H1 (cell line): ENCODE measurements around the gene ARFRP1. TPM values are rescaled to one million over a fixed set of nuclear protein-coding genes. Genes with fewer than 3 reads are reported as not detected.

Experiments
- CTCF ChIA-PET: fragments of 300-600 bp; sonication (Branson Sonifier 250); formaldehyde crosslinking; loops from one replicate; lab custom pipeline; 2021; ENCODE audit not compliant: partially characterized antibody; lab: Charles Lee
- POLR2A ChIA-PET: fragments of 300-600 bp; sonication (Branson Sonifier 250); formaldehyde crosslinking; loops from one replicate; lab custom pipeline; 2021; ENCODE audit warnings: inconsistent platforms; ENCODE audit not compliant: partially characterized antibody; lab: Charles Lee
- DNase-seq, 2 experiments: peaks; one replicate each; pipeline versions ENCODE4 v3.0.0 to v3.0.0-alpha.2; 2010 to 2022; ENCODE audit warnings: low spot score in 2 of 2, low read depth in 1 of 2, mixed read lengths in 1 of 2
- FAIRE-seq: peaks from 2 replicates; lab custom pipeline; 2011; peaks lifted over from hg19 to GRCh38; lab: Jason Lieb, UNC
- H2AFZ ChIP-seq: 2 replicates; pipeline ENCODE4 v1.8.1; 2012; ENCODE audit warnings: low read length, inconsistent platforms
- H2AK5ac ChIP-seq: 2 replicates; pipeline ENCODE4 v1.6.1; 2013; ENCODE audit warnings: low read depth, low read length
- H2BK120ac ChIP-seq: replicated peaks from 2 replicates; pipeline ENCODE3; 2013; ENCODE audit warnings: low read depth, low read length, inconsistent platforms
- H2BK12ac ChIP-seq: 2 replicates; pipeline ENCODE4 v1.6.1; 2013; ENCODE audit warnings: low read depth, low read length
- H2BK15ac ChIP-seq: 2 replicates; pipeline ENCODE4 v1.6.1; 2013; ENCODE audit warnings: low read length
- H2BK20ac ChIP-seq: 2 replicates; pipeline ENCODE4 v1.6.1; 2013; ENCODE audit warnings: low read length
- H2BK5ac ChIP-seq: 2 replicates; pipeline ENCODE4 v1.6.1; 2013; ENCODE audit warnings: low read depth, low read length
- H3K14ac ChIP-seq: 2 replicates; pipeline ENCODE4 v1.6.1; 2013; ENCODE audit warnings: inconsistent platforms; ENCODE audit not compliant: insufficient read length
- H3K18ac ChIP-seq: 2 replicates; pipeline ENCODE4 v1.6.1; 2013; ENCODE audit warnings: low read length; ENCODE audit errors: extremely low read depth
- H3K23ac ChIP-seq: 2 replicates; pipeline ENCODE4 v1.6.1; 2013; ENCODE audit warnings: inconsistent platforms; ENCODE audit not compliant: insufficient read length
- H3K23me2 ChIP-seq: 2 replicates; pipeline ENCODE4 v1.6.1; 2013; ENCODE audit warnings: low read depth, low read length
- H3K27ac ChIP-seq: 2 replicates; pipeline ENCODE4 v1.6.1; 2011; ENCODE audit warnings: low read depth, low read length, inconsistent platforms
- H3K27me3 ChIP-seq, 4 experiments: replicated peaks in 1 of 4; 1 replicate in 1 of 4; 2 replicates in 3 of 4; pipeline versions ENCODE4 v1.6.1 to v1.8.1; 2011 to 2013; ENCODE audit warnings: low read length in 3 of 4, mild to moderate bottlenecking in 3 of 4, inconsistent platforms in 2 of 4, mixed read lengths in 2 of 4, moderate library complexity in 1 of 4; ENCODE audit not compliant: control insufficient read depth in 3 of 4, insufficient read depth in 3 of 4; ENCODE audit errors: extremely low read depth in 1 of 4
- H3K36me3 ChIP-seq, 4 experiments: 2 replicates each; pipeline versions ENCODE4 v1.6.1 to v1.8.1; 2011 to 2013; ENCODE audit warnings: mild to moderate bottlenecking in 4 of 4, low read length in 3 of 4, moderate library complexity in 2 of 4, control low read depth in 1 of 4, inconsistent platforms in 1 of 4; ENCODE audit not compliant: insufficient read depth in 4 of 4, control insufficient read depth in 2 of 4
- H3K4ac ChIP-seq: replicated peaks from 2 replicates; pipeline ENCODE3; 2013; ENCODE audit warnings: low read length, low read depth, mixed read lengths, inconsistent platforms; ENCODE audit not compliant: insufficient read length
- H3K4me1 ChIP-seq, 4 experiments: replicated peaks in 1 of 4; 1 replicate in 1 of 4; 2 replicates in 3 of 4; pipeline versions ENCODE4 v1.6.1 to v1.8.1; 2011 to 2013; ENCODE audit warnings: low read length in 3 of 4, inconsistent platforms in 2 of 4, mixed read lengths in 1 of 4; ENCODE audit not compliant: insufficient read depth in 4 of 4, control insufficient read depth in 3 of 4
- H3K4me2 ChIP-seq, 2 experiments: 2 replicates each; pipeline versions ENCODE4 v1.6.1 to v1.8.1; 2011 to 2013; ENCODE audit warnings: low read depth in 2 of 2, low read length in 2 of 2, control low read depth in 1 of 2, inconsistent platforms in 1 of 2, mild to moderate bottlenecking in 1 of 2; ENCODE audit not compliant: insufficient read depth in 1 of 2
- H3K4me3 ChIP-seq, 4 experiments: fragments of 200-600, 300-600 bp in 1 of 4; sonication (generic), shearing (Covaris generic), sonication (Bioruptor Twin) in 1 of 4; 2 replicates each; pipeline versions ENCODE4 v1.5.1 to v1.8.1; 2011 to 2016; ENCODE audit warnings: low read length in 4 of 4, low read depth in 3 of 4, control low read depth in 2 of 4, inconsistent platforms in 2 of 4, mild to moderate bottlenecking in 2 of 4, mixed read lengths in 1 of 4, moderate library complexity in 1 of 4; ENCODE audit not compliant: insufficient read depth in 2 of 4; ENCODE audit errors: extremely low read depth in 1 of 4
- H3K56ac ChIP-seq: replicated peaks from 2 replicates; pipeline ENCODE3; 2013; ENCODE audit warnings: low read depth, mild to moderate bottlenecking, mixed read lengths, low read length, inconsistent platforms; ENCODE audit not compliant: insufficient read length
- H3K79me1 ChIP-seq: 2 replicates; pipeline ENCODE4 v1.6.1; 2013; ENCODE audit warnings: low read depth, low read length, control low read depth
- H3K79me2 ChIP-seq, 2 experiments: 2 replicates each; pipeline versions ENCODE4 v1.6.1 to v1.8.1; 2012 to 2013; ENCODE audit warnings: low read length in 2 of 2, mild to moderate bottlenecking in 2 of 2, inconsistent platforms in 1 of 2; ENCODE audit not compliant: insufficient read depth in 2 of 2, control insufficient read depth in 1 of 2
- H3K9ac ChIP-seq, 4 experiments: replicated peaks in 1 of 4; 1 replicate in 1 of 4; 2 replicates in 3 of 4; pipeline versions ENCODE4 v1.6.1 to v1.8.1; 2011 to 2013; ENCODE audit warnings: low read depth in 3 of 4, low read length in 3 of 4, control low read depth in 2 of 4, mild to moderate bottlenecking in 2 of 4, moderate library complexity in 2 of 4, inconsistent platforms in 1 of 4; ENCODE audit errors: extremely low read depth in 1 of 4
- H3K9me3 ChIP-seq, 2 experiments: 2 replicates each; pipeline versions ENCODE4 v1.6.1 to v1.8.1; 2012 to 2013; ENCODE audit warnings: mild to moderate bottlenecking in 2 of 2, moderate library complexity in 2 of 2, control low read depth in 1 of 2, inconsistent platforms in 1 of 2, low read depth in 1 of 2, low read length in 1 of 2, mixed read lengths in 1 of 2; ENCODE audit not compliant: insufficient read depth in 2 of 2
- H4K20me1 ChIP-seq, 2 experiments: replicated peaks in 1 of 2; 2 replicates each; pipeline versions ENCODE3 to v1.8.1; 2011 to 2013; ENCODE audit warnings: inconsistent platforms in 2 of 2, low read length in 2 of 2, mild to moderate bottlenecking in 1 of 2; ENCODE audit not compliant: insufficient read depth in 2 of 2, control insufficient read depth in 1 of 2
- H4K5ac ChIP-seq: 2 replicates; pipeline ENCODE4 v1.6.1; 2013; ENCODE audit warnings: low read length, low read depth, mixed read lengths, inconsistent platforms; ENCODE audit not compliant: insufficient read length
- H4K8ac ChIP-seq: 2 replicates; pipeline ENCODE4 v1.8.0; 2013; ENCODE audit warnings: mild to moderate bottlenecking, moderate library complexity, low read length, inconsistent platforms; ENCODE audit not compliant: insufficient read depth; ENCODE audit errors: extremely low read depth
- H4K91ac ChIP-seq: replicated peaks from 2 replicates; pipeline ENCODE3; 2013; ENCODE audit warnings: low read length, mixed read lengths, inconsistent platforms; ENCODE audit not compliant: insufficient read length
- MAFK ChIP-seq: IDR thresholded peaks from 2 replicates; pipeline ENCODE4 v1.6.1; 2012; ENCODE audit warnings: low read depth, mild to moderate bottlenecking, improper control_type of control experiment, low read length
- RBBP5 ChIP-seq: IDR thresholded peaks from 2 replicates; pipeline ENCODE4 v1.7.1; 2012; ENCODE audit warnings: low read depth, mild to moderate bottlenecking, inconsistent platforms, low read length, moderate library complexity, borderline replicate concordance
- RFX5 ChIP-seq: IDR thresholded peaks from 2 replicates; pipeline ENCODE4 v1.6.1; 2011; ENCODE audit warnings: low read depth, low read length, improper control_type of control experiment, borderline replicate concordance
- WGBS, 2 experiments: shearing (Covaris generic) in 1 of 2; methylation state at CpG; one replicate each; pipeline versions ENCODE4 v1.1.6 to v1.1.7; 2013 to 2015; ENCODE audit warnings: low lambda C conversion rate in 2 of 2, mixed read lengths in 2 of 2, inconsistent platforms in 1 of 2, low coverage in 1 of 2, missing lambda C conversion rate in 1 of 2; ENCODE audit not compliant: insufficient replicate concordance in 2 of 2, insufficient coverage in 1 of 2, insufficient read length in 1 of 2; ENCODE audit errors: extremely low coverage in 1 of 2, missing lambda C conversion rate in 1 of 2; 5-methylcytosine and 5-hydroxymethylcytosine counted together
- polyA plus RNA-seq, 7 experiments: library from polyadenylated mRNA; depleted of rRNA in 3 of 7; stranded (reverse) in 5 of 7; unstranded in 2 of 7; fragments of >200 nt in 5 of 7; fragments of 200-250 nt in 2 of 7; gene quantifications; 1 replicate in 5 of 7; 2 replicates in 1 of 7; 4 replicates in 1 of 7; pipeline versions ENCODE4 v1.2.1 to v1.2.3, GENCODE V29; 2011 to 2013; ENCODE audit warnings: missing spikeins in 2 of 7, mixed read lengths in 2 of 7
- total RNA-seq: library from RNA; stranded (reverse); fragmentation: NEBNext Ultra II Directional; extraction: Animal tissue kit (Norgen Biotek cat#: 25700); gene quantifications from 2 replicates; pipeline ENCODE4 v1.2.1, GENCODE V29; 2021
- TF ChIP-seq, protein P1 (sequence below): IDR thresholded peaks from 2 replicates; pipeline ENCODE4 v1.6.1; 2012; ENCODE audit warnings: low read length, inconsistent platforms
- TF ChIP-seq, protein P2 (sequence below): IDR thresholded peaks from 2 replicates; pipeline ENCODE4 v1.6.1; 2012; ENCODE audit warnings: inconsistent platforms
- TF ChIP-seq, protein P3 (sequence below): IDR thresholded peaks from 2 replicates; pipeline ENCODE4 v1.6.1; 2012; ENCODE audit warnings: inconsistent platforms

The ARFRP1 gene
- total and polyA plus RNA-seq, 2 of the 8 experiments (the other 6 are each of a cell fraction or from before 2014, with no cell fraction given), result 12.9 to 22.9 TPM

GRCh38 chr20:63661959-63662812 is 45.6 kb downstream of the ARFRP1 start:
- POLR2A ChIA-PET, result interaction anchor here (0.9 to 1.4 kb wide), 7 partner anchors 9 to 203 kb away, joined by 3 to 5 read pairs (median 3); partner anchors contain the start of genes STMN3, TNFRSF6B and TPD52L2
- H2BK5ac ChIP-seq, result no peak overlapping the region
- H3K9me3 ChIP-seq, result no peaks in the 10 kb centered on the region
- H3K14ac ChIP-seq, result no peak overlapping the region
- TF ChIP-seq, protein P1, sequence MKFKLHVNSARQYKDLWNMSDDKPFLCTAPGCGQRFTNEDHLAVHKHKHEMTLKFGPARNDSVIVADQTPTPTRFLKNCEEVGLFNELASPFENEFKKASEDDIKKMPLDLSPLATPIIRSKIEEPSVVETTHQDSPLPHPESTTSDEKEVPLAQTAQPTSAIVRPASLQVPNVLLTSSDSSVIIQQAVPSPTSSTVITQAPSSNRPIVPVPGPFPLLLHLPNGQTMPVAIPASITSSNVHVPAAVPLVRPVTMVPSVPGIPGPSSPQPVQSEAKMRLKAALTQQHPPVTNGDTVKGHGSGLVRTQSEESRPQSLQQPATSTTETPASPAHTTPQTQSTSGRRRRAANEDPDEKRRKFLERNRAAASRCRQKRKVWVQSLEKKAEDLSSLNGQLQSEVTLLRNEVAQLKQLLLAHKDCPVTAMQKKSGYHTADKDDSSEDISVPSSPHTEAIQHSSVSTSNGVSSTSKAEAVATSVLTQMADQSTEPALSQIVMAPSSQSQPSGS, result no peak
- TF ChIP-seq RBBP5, result no peak
- TF ChIP-seq MAFK, result no peak
- no peak for TF ChIP-seq RFX5
- TF ChIP-seq, protein P2, sequence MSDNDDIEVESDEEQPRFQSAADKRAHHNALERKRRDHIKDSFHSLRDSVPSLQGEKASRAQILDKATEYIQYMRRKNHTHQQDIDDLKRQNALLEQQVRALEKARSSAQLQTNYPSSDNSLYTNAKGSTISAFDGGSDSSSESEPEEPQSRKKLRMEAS, result no peak
- TF ChIP-seq, protein P3, sequence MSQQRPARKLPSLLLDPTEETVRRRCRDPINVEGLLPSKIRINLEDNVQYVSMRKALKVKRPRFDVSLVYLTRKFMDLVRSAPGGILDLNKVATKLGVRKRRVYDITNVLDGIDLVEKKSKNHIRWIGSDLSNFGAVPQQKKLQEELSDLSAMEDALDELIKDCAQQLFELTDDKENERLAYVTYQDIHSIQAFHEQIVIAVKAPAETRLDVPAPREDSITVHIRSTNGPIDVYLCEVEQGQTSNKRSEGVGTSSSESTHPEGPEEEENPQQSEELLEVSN, result no peak
- no peak overlapping the region for H3K23ac ChIP-seq
- H3K9ac ChIP-seq, result no peak overlapping the region
- no peak overlapping the region for H3K4ac ChIP-seq
- H3K4me3 ChIP-seq, result no peak overlapping the region
- H3K56ac ChIP-seq, result no peak overlapping the region
- no peak for FAIRE-seq
- peaks cover 0 to 9% (median 5%) of the 10 kb centered on the region in 4 experiments; a peak in 5 of 7 replicates for H3K4me1 ChIP-seq
- no peak overlapping the region for H2AK5ac ChIP-seq
- no peak overlapping the region for H3K4me2 ChIP-seq
- no peak overlapping the region for H3K18ac ChIP-seq
- no peak overlapping the region for H2BK12ac ChIP-seq
- H3K36me3 ChIP-seq, result peaks cover 0 to 17% (median 9%) of the 10 kb centered on the region in 4 experiments; a peak in 6 of 8 replicates
- H3K27me3 ChIP-seq, result no peaks in the 10 kb centered on the region
- no peak overlapping the region for H2BK15ac ChIP-seq
- no peak overlapping the region for H4K91ac ChIP-seq
- H4K8ac ChIP-seq, result no peak overlapping the region
- H2BK20ac ChIP-seq, result no peak overlapping the region
- no peak overlapping the region for H2AFZ ChIP-seq
- no peak overlapping the region for H3K27ac ChIP-seq
- peaks cover 9% of the 10 kb centered on the region for H3K23me2 ChIP-seq
- H4K5ac ChIP-seq, result no peak overlapping the region
- H3K79me1 ChIP-seq, result no peaks in the 10 kb centered on the region; the same call in 1 of the 2 replicates
- peaks cover 0 to 9% of the 10 kb centered on the region in 2 experiments; a peak in 1 of 4 replicates for H3K79me2 ChIP-seq
- no peak overlapping the region for H2BK120ac ChIP-seq
- DNase-seq, result no peak
- CTCF ChIA-PET, result interaction anchor here (0.7 to 1.3 kb wide), 5 partner anchors 16 to 73 kb away, joined by 3 to 5 read pairs (median 3); no protein-coding TSS in a partner anchor
- H4K20me1 ChIP-seq, result peaks cover 5 to 10% of the 10 kb centered on the region in 2 experiments
- WGBS, 2 experiments, result 91% methylated on average over 31 of the region's 33 CpGs; no CpG with 5 or more reads in 1 of the 2 experiments
